ENCODE results near the gene C16orf87.

DNA sequence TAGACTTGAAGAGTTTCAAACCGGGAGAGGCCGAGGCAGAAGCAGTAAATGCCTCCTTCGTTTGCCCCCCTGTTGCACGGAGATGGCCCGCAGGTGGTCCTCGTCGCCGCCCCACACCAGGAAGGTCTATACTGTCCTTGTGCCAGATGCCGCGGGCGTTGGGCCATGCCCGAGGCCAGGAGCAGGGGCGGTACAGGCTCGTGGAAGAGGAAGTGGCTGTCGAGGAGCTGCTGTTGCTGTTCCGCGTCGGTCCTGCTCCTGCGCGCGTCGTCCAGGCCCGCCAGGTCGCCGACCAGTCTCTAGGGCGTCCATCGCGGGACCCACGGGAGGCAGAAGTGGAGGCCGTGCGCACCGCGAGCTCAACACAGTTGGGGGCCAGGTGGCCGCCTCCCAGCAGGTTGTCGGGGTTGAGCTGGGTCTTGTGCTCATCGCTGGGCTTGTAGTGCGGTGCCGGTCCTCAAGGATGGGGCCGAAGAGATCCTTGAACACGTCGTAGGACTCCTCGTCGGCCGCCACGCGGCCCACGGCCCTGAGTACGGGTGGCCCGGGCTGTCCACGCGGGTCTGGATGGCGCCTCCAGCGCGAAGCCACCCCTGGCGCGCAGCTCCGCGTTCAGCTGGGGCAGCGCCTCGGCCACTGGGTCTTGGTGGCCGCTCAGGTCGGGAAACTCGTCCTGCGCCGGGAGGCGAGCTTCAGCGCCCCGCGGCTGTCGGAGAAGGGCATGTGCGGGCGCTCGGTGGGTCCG lies 13.1 kb upstream of the C16orf87 start:
- TF ChIP-seq CTCF (IDR thresholded peaks at IDR 0.05) (no peak), POLR2A (IDR thresholded peaks at IDR 0.05) (no peak)

Data from body of pancreas (tissue), 4 donors.